HG03025 (cell line): ENCODE data around the gene CKB.

Experiments
- ATAC-seq: cut with Tn5 transposase; IDR thresholded peaks from one replicate; pipeline ENCODE4 v1.9.1; 2021; ENCODE audit warnings: mild to moderate bottlenecking, moderate library complexity; ENCODE audit not compliant: unreplicated experiment, low FRiP score

The CKB gene

GRCh38 chr14:103522649-103523574, at the start of gene CKB:
TSS of gene CKB (minus strand) at chr14:103522830. CDS start at chr14:103522493, 337 bp downstream.
- no peak for ATAC-seq

GRCh38 chr14:103569408-103569807, 46.8 kb upstream of the CKB start:
- no peak for ATAC-seq

DNA sequence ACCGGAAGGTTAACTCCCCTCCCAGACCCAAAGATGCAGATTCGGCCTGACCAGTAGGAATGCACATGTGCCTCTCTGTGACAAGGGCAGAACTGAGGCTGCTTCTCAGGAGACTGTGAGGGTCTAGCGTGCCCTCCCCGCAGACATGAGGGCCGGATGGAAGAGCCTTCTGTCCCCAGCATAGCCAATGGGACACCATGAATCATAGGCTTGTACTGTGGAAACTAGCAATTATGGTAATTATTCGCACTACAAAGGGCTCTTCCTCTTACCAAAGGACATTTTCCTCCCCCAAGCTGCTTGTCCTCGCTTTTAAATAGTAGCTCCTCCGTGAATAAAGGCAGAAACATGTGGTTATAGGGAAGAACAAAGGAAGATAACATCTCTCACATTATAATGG, 46.3 kb upstream of the CKB start:
- ATAC-seq, result no peak

- ATAC-seq, result no peak
These were observed 41.3 kb upstream of the CKB start for GRCh38 chr14:103563844-103564505.

GRCh38 chr14:103563226-103563620, 40.6 kb upstream of the CKB start:
- ATAC-seq, result no peak

- ATAC-seq, result peak; percentile 79
These were observed 40.0 kb upstream of the CKB start, which contains the start of the genes BAG5 and COA8 for GRCh38 chr14:103562429-103563225. TSS of gene BAG5 (minus strand) at chr14:103562657. CDS start at chr14:103561164, 1,493 bp downstream. TSS of gene COA8 (plus strand) at chr14:103562960. CDS start at chr14:103563002, 42 bp downstream.

- peak; percentile 9 for ATAC-seq
These were observed 39.5 kb upstream of the CKB start for GRCh38 chr14:103562179-103562428.

GRCh38 chr14:103561381-103562178, 39.0 kb upstream of the CKB start:
- peak; percentile 5 for ATAC-seq

DNA sequence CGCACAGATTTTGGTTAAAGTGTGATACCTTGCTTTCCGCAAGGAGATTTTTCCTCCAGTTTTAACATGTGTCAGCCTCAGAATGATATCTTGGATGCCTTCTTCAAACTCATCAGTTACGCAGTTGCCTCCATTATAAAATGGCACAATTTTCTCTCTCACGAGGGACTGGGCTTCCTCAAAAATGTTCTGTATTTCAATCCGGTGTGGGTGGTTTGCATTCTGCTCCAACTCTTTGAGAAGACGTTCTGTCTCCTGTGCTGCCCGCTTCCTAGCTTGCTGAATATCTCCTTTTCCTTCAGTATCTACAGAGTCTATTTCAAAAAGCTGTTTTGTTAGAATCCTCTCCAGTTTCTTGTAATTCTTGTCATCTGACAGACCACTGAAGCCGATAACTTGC, 38.1 kb upstream of the CKB start:
- no peak for ATAC-seq

GRCh38 chr14:103559766-103560165, 37.1 kb upstream of the CKB start:
- no peak for ATAC-seq

- ATAC-seq, result no peak
These were observed 35.6 kb upstream of the CKB start for GRCh38 chr14:103558071-103558882.

- ATAC-seq, result no peak
These were observed 34.5 kb upstream of the CKB start for GRCh38 chr14:103556946-103557758.

GRCh38 chr14:103555559-103556337, 33.1 kb upstream of the CKB start:
- ATAC-seq, result no peak

GRCh38 chr14:103552846-103553210, 30.2 kb upstream of the CKB start:
- no peak for ATAC-seq

- no peak for ATAC-seq
These were observed 29.6 kb upstream of the CKB start for GRCh38 chr14:103552011-103552845.

DNA sequence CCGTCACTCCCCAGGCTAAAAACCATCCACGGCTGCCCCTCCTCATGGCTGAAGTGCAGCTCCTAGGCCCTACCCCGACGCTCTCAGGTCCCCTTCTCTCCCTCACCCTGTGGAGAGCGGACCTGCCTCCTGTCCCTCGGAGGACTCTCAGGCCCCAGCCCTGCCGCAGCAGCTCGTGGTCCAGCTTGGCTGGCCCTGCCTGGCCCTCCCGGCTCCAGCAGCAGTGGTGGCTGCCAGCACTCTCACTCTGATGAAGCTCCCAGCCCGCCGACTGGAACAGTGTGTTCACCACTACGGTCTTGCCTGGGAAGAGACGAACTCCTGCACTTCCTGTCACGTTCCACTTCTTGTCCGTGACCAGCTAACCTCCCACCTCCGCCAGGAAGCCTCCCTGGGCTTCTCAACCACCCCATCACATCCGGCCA, 28.7 kb upstream of the CKB start:
- ATAC-seq, result no peak
